GM18508 (cell line): ENCODE measurements around the gene MTCL1.

ENCODE experiments used
- ATAC-seq: cut with Tn5 transposase; IDR thresholded peaks from one replicate; pipeline ENCODE4 v1.9.1; 2021; ENCODE audit warnings: moderate number of reproducible peaks; ENCODE audit not compliant: insufficient read depth, unreplicated experiment

The MTCL1 gene

DNA sequence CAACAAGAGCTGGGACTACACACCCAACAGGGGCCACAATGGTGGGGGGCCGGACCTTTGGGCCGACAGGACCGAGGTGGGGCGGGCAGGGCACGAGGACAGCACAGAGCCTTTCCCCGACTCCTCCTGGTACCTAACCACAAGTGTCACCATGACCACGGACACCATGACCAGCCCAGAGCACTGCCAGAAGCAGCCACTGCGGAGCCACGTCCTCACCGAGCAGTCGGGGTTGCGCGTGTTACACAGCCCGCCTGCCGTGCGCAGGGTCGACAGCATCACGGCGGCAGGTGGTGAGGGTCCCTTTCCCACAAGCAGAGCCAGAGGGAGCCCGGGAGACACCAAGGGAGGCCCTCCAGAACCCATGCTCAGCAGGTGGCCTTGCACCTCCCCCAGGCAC lies 119.5 kb downstream of the MTCL1 start:
- ATAC-seq, result no peak

DNA sequence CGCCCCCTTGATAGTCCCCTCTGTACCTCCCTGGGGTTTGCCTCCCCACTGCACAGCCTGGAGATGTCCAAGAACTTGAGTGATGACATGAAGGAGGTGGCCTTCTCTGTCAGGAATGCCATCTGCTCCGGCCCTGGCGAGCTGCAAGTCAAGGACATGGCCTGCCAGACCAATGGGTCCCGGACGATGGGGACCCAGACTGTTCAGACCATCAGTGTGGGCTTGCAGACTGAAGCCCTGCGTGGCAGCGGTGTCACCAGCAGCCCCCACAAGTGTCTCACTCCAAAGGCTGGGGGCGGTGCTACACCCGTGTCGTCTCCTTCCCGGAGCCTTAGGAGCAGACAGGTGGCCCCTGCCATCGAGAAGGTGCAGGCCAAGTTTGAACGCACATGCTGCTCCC lies 119.9 kb downstream of the MTCL1 start:
- no peak for ATAC-seq

DNA sequence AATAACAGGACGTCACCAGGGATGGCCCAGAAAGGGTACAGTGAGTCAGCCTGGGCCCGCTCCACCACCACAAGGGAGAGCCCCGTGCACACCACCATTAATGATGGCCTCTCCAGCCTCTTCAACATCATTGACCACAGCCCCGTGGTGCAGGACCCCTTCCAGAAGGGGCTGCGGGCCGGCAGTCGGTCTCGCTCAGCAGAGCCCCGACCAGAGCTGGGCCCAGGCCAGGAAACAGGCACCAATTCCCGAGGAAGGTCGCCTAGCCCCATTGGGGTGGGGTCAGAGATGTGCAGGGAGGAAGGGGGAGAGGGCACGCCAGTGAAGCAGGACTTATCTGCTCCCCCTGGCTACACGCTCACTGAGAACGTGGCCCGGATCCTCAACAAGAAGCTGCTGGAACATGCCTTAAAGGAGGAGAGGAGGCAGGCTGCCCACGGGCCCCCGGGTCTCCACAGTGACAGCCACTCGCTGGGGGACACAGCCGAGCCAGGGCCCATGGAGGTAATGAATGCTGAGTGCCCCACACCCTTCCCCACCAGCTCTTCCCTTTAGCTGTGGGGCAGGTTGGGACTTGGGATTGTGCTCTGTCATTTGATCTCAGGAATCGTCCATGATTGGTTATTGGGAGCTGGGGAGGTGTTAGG lies 120.5 kb downstream of the MTCL1 start:
- ATAC-seq, result no peak

DNA sequence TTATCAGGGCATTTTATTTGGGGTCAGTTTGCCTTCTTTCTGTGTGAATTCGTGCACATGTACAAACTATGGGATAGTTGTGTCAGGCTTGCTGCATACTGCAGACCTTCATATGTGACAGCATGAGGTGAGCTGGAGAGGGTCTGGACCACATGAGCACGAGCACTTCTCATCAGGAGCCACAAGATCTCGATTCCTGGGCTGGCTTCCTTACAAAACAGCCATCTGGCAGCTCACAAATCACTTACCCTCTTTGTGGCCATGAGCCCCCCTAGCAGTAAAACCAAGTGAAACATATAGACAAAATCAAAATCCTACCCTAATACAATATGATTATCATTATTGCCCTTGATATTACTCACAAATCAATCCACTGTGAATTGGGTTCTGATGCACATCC lies 121.2 kb downstream of the MTCL1 start:
- no peak for ATAC-seq

DNA sequence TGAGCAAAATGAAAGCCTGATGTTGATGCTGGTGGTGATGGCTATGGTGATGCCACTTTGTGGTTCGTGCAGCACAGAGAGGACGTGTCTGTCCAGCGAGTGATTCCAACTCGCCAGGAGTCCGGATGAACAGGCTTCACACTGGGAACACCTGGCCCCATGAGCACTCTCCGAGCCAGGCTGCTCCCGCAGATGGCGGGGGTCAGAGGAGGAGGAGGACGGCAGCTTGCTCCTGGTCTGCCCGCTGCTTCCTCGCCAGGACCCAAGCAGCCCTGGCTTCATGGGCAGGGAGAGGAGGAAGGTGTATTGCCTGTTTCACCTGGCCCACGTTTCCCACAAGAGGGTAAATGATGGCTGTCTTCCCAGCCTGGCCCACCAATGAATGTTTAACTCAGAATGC lies 121.6 kb downstream of the MTCL1 start:
- ATAC-seq, result no peak

DNA sequence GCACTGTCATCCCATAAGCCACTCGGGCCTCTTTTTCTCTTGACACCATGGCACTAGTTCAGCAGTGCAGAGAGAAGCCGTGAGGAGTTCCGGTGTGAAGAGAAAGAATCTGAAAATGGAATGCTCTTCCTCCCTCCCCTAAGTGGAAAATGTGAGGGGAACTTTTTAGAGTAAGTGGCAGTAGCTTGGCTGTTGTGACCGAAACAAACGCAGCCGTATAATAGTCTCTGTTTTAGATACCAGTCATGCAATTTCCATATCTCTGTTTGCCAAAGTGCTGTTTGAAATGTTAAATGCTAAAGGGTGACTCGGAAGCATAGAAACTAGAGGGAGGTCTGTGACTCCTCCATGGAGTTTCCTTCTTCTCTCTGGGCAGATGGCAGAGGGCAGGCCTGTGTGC lies 122.9 kb downstream of the MTCL1 start:
- no peak for ATAC-seq

DNA sequence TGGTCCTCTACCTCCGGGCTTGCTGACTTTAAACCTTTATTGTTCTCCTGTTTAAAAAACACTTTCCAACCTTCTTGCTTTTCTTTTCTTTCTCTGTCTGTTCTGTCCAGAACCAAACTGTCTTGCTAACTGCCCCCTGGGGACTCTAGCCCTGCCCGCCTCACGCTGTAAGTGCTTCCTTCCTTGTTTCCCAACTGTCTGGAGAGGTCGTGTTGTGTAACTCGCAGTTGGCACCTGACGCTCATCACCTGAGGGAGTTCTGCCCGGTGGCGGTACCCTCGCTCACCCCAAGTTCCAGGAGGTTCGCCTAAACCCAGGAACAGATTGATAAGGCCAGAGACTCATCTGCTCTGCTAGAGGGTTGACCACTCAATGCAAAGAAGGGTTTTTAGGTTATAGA lies 123.4 kb downstream of the MTCL1 start:
- ATAC-seq, result no peak

DNA sequence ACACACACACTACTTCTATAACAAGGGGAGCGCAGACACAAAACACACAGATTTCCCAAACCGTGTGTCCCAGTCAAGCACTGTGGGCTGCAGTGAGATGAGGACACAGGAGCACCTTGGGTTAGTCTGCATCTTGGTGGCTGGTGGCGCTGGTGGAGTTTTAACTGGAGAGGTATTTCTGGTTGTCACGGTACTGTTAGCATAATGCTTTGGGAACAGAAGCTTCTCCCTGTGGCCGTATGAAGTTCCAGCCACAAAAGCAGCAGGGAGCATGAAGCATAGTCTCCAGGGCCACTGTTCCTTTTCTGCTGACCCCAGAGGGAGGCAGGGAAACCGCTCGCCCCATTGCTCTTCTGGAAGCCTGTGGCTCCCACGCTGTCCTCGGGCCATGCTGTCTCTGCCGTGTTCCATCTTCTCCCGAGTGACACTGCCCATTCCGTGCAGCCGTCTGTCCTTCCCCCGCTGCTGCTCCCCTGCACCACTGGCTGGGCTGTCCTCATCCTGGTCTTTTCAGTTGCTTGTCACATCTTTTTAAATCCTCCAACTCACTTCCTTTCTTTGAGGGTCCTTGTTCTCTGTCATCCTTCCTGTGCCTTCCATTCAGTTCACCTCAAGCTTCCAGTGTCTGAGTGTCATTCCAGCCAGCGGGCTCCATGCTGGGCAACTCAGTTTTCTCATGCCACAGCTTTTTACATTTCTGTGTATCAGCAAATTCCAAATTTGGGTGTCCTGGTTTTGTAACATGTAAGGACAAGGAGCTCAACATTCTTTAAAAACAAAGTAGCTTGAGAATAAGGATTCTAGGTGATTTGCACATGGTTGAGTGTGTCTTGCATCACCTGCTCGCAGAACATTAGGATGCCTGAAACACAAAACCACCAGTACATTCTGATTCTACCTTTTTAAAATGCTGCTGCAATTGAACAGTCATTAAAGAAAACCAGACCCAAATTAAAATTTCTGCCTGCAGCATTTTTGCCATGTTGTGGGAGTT lies 125.0 kb downstream of the MTCL1 start:
- ATAC-seq, result no peak

DNA sequence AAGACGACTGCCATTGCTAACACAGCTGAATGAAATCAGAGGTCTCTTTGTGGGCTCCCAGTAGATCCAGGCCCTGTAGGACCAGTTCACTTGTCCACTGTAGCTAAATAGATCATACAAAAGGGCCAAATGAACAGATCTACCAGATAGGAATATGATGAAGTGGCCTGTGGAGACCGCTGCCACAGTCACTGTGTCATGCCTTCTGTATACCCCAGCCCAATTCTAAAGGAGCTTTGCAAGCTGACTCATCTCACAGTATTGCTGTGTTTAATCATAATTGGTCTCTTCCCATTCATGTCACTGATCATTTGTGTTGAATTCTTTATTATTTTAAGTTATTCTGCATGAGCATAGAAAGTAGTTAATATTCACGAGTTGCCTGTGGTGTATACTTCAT lies 125.8 kb downstream of the MTCL1 start:
- ATAC-seq, result no peak

DNA sequence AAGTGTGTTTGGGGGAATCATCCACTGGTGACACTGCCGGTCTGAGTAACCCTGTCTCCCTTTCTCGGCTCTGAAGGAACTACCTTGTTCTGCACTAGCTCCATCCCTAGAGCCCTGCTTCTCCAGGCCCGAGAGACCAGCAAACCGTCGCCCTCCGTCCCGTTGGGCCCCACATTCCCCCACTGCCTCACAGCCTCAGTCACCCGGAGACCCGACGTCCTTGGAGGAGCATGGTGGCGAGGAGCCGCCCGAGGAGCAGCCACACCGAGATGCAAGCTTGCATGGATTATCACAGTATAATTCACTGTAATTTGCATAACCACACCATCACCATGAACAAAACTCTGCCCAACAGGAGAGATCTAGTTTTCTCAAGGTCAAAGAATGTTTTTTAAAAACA lies 126.2 kb downstream of the MTCL1 start:
- no peak for ATAC-seq

DNA sequence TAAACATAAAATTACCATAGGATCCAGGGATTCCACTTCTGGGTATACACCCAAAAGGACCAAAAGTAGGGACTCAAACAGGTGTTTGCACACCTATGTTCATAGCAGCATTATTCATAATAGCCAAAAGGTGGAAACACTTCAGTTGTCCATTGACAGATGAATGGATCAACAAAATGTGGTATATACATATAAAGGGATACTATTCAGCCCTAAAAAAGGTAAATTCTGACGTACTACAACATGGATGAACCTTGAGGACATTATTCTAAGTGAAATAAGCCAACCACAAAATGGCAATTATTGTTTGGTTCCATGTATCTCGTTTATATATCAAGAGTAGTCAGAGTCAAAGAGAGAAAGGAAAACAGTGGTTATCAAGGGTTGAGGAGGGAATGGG lies 128.1 kb downstream of the MTCL1 start:
- no peak for ATAC-seq

DNA sequence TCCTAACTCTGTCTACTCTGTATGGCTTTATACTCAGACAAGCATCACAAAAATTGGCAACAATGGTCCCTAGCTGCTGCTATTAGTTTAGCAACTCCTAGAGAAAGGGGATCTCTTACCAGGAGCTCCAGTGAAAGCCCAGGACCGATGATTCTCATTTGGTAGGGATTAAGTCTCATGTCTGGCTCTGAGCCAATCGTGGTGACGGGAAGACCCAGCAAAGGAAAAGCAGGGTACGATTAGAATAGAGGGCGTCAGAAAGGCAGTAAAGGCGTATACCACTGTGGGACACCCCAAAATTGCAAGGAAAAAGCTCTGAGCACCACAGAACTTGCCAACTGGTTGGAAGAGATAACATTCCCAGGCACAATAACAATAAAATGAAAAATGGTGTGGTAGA lies 129.5 kb downstream of the MTCL1 start:
- no peak for ATAC-seq

DNA sequence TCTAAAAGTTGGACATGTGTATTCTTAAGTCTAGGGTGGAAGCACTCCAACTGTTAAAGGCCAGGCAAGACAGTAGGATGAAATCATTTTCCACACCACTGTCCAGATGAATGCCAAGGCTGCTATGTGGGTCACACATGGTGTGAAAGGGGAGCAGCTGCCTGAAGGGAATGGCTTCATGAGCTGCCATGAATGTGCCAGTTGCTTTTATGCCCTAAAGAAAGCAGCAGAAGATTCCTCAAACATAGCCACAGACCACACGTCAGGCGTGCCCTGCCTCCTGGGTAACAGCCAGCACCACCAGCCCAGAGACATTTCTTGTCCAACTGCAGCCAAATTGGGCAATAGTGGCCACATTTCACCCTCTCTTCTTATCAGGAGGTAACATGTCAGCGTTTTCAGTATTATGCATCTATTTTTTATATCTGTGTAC lies 130.2 kb downstream of the MTCL1 start:
- no peak for ATAC-seq

DNA sequence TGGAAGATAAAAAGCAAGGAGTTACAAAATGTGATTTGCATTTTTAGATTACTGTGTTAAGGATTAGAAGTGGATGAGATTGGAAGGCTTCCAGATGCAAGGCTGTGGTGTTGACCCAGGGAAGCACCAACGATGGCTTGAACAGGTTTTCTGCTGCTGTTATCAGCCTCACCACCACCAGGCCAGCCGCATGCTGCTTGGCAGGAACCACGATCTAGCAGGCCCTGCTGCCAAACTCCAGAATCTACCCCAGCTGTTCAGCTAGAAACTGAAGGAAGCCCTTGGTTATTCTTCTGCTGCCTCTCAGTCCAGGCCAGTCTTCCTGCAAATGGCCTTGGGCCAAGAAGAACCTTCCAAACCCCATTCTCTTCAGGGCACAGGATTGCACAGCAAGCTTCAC lies 133.9 kb downstream of the MTCL1 start:
- no peak for ATAC-seq

DNA sequence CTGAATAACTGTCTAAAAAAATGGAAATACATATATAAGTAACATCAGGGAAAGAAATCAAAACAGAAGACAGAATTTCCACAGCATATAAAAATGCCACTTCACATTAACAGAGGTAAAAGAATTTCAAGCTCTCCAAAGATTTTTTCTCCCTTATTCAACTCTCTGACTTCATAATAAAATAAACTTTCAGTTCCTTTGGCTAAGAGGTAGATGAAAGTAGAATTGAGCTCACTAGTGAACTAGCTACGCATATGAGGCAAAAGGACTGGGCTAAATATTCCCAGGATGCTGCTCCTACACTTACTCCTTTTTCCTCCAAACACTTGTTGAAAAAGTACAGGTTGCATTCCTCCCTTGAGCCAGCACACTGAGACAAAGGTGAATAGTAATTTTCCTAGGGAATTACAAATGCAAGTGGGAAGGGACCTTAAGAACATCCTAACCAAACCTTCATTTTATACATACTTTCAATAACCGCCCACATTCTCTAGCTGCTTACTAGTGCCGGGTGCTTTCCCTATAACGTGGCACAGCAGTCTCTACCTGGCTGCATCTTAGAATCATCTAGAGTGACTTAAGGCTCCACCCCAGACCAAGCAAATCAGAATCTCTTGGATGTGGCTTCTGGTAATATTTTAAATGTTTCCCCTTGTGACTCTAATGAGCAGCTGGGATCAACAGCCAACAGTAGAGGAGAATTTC lies 136.6 kb downstream of the MTCL1 start:
- ATAC-seq, result no peak

DNA sequence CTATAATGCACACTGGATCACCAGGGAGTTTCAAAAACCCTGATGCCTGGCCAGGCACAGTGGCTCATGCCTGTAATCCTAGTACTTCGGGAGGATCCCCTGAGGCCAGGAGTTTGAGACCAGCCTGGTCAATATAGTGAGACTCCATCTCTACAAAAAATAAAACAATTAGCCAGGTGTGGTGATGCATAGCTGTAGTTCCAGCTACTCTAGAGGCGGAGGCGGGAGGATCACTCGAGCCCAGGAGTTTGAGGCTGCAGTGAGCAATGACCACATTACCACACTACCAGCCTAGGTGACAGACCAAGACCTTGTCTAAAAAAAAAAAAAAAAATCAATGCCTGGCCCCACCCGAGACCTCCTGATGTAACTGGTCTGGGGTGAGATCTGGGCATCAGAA lies 137.2 kb downstream of the MTCL1 start:
- ATAC-seq, result no peak

DNA sequence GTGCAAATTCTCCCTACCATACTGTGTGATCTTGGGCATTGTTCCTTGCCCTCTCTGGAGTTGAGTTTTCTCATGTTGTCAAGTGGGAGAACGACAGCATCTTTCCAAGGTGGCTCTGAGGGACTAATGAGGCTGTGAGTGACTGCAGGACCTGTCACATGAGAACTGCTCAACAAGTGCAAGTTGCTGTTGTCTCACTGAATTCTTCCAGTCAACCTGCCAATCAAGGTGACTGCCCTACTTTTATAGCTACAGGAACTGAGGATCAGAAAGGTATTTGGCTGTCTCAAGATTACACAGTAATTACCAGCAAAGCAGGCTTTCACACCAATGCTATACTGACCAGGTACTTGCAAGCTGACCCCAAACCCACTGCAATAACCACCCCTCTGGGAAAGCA lies 137.6 kb downstream of the MTCL1 start:
- ATAC-seq, result no peak

DNA sequence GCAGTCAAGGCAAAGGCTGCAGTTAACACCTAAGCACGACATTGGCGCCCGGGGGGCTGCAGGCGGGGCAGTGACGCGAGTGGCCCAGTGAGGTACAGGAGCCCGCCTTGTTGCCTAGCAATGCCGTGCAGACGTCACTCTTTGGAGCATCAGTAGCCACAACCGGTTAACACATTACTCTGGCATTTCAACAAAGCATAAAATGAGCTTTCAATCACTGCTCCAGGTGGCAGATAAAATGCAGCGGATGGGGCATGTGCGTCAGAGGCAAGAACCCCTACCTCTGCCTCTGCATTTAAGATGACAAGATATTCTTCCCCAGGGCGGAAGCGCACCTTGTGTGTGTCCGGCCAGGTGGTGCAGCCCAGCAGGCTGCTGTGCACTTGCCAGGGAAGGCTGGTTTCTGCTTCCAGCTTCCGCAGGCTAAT lies 139.4 kb downstream of the MTCL1 start:
- ATAC-seq, result no peak

DNA sequence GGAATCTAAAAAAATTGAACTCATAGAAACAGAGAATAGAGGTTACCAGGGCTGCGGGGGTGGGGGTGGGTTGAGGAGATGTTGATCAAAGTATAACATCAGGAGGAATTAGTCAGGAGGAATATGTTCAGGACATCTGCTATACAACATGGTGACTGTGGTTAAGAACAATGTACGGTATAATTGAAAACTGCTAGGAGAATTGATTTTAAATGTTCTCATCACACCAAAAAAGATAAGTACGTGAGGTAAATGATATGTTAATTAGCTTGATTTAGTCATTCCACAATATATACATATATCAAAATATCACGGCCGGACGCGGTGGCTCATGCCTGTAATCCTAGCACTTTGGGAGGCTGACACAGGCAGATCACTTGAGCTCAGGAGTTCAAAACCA lies 140.2 kb downstream of the MTCL1 start:
- ATAC-seq, result no peak

DNA sequence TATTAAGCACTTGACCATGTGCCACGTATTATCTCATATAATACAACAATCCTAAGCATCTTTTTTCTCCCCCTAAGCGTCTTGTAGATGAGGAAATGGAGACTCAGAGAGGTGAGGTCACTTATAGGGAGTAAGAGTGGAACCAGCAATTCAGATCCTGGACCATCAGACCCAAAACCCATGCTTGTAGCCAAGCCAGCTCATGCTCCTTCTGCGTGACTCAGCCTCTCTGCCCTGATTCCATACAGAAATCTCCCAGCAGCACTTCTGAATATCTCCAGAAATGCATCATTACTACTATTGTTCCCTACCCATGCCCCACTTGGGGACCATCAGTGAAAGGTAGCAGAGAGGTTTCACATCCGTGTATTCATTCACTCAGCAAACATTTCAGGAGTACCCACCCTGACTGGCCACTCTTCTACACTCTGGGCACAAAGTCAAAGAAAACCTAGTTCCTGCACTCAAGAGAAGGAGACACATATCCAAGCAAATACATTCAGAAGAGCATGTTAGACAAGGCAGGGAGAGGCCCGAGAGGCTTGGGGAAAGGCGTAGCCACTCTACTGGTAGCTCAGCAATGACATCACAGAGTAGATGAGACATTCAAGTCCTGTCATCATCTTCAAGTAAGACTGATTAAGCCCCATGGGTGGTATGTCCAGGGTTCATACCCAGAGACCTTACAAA lies 141.9 kb downstream of the MTCL1 start:
- no peak for ATAC-seq

DNA sequence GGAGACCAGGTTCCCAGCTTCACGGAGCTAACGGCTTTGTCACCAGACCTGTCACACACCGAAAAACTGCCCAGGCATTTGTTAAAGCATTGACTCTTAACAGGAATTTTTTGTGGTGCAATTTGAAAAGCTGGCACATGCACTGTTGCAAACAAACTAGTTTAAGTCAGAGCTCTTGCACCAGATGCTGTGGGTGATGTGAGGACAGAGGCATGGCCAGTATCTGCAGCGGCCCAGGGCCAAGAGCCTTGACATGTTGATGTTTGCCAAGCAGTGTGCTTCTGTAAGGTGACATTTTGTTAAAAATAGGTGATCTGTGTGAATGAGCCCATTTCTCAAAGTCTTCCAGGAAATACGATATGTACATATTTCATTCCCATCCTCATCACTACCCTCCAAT lies 142.5 kb downstream of the MTCL1 start:
- no peak for ATAC-seq
